Measurements from ENCODE around the gene C2CD2.

DNA sequence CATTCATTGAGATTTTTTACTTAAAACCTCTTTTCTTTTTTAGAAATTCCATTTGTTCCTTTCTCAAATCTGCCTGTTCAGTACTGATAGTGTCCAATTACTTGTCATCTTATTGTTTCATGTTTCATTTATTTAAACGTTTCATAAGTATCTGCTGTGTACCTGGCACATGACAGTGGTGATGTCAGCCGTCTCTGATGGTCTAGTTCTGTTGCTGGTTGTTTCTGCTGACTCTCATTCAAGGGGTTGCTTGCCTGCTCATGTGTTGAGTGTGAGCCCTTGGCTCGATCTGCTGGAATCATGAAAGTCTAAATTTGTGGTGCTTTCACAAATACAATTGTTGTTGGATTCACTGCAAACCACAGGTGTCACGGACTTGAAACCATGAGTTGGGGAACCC is 25.5 kb upstream of the C2CD2 start:
- TF ChIP-seq, protein P1, sequence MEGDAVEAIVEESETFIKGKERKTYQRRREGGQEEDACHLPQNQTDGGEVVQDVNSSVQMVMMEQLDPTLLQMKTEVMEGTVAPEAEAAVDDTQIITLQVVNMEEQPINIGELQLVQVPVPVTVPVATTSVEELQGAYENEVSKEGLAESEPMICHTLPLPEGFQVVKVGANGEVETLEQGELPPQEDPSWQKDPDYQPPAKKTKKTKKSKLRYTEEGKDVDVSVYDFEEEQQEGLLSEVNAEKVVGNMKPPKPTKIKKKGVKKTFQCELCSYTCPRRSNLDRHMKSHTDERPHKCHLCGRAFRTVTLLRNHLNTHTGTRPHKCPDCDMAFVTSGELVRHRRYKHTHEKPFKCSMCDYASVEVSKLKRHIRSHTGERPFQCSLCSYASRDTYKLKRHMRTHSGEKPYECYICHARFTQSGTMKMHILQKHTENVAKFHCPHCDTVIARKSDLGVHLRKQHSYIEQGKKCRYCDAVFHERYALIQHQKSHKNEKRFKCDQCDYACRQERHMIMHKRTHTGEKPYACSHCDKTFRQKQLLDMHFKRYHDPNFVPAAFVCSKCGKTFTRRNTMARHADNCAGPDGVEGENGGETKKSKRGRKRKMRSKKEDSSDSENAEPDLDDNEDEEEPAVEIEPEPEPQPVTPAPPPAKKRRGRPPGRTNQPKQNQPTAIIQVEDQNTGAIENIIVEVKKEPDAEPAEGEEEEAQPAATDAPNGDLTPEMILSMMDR (IDR thresholded peaks at IDR 0.05) = no peak
- TF ChIP-seq POLR2A (IDR thresholded peaks at IDR 0.05) = no peak

Measured in body of pancreas (tissue), 4 donors.